NCI-H748 treated with DMSO at 0.1 percent for 48 hours (cell line): Measurements from ENCODE around the gene PLXNA1.

Experiments
- DNase-seq: peaks from one replicate; lab custom pipeline; 2025; lab: John Stamatoyannopoulos, UW

Gene PLXNA1

GRCh38 chr3:127002195-127003174 lies 19.6 kb downstream of the PLXNA1 start:
- no peak for DNase-seq

- DNase-seq, result no peak
Observed at GRCh38 chr3:127003175-127003555, 20.2 kb downstream of the PLXNA1 start.

GRCh38 chr3:127003601-127004280 lies 20.8 kb downstream of the PLXNA1 start:
- DNase-seq, result no peak

- DNase-seq, result no peak
Observed at GRCh38 chr3:127004641-127005397, 21.9 kb downstream of the PLXNA1 start.

GRCh38 chr3:127005864-127006500 lies 23.1 kb downstream of the PLXNA1 start:
- no peak for DNase-seq

GRCh38 chr3:127006781-127007436 lies 24.0 kb downstream of the PLXNA1 start:
- DNase-seq, result no peak

- peak; percentile 26 for DNase-seq
Observed at GRCh38 chr3:127008236-127008635, 25.3 kb downstream of the PLXNA1 start.

GRCh38 chr3:127009531-127009930 lies 26.6 kb downstream of the PLXNA1 start:
- DNase-seq, result no peak

GRCh38 chr3:127011270-127011992 lies 28.5 kb downstream of the PLXNA1 start:
- no peak for DNase-seq

GRCh38 chr3:127012091-127012490 lies 29.2 kb downstream of the PLXNA1 start:
- no peak for DNase-seq

GRCh38 chr3:127013181-127013580 lies 30.3 kb downstream of the PLXNA1 start:
- no peak for DNase-seq

GRCh38 chr3:127013758-127014535 lies 31.0 kb downstream of the PLXNA1 start:
- DNase-seq, result no peak

GRCh38 chr3:127014536-127015281 lies 31.8 kb downstream of the PLXNA1 start:
- no peak for DNase-seq

GRCh38 chr3:127015282-127016042 lies 32.5 kb downstream of the PLXNA1 start:
- DNase-seq, result peak; percentile 3

- no peak for DNase-seq
Observed at GRCh38 chr3:127016043-127016343, 33.1 kb downstream of the PLXNA1 start.

- no peak for DNase-seq
Observed at GRCh38 chr3:127016461-127016860, 33.5 kb downstream of the PLXNA1 start.

- DNase-seq, result no peak
Observed at GRCh38 chr3:127017229-127017628, 34.3 kb downstream of the PLXNA1 start.

- no peak for DNase-seq
Observed at GRCh38 chr3:127017781-127018180, 34.9 kb downstream of the PLXNA1 start.
